HG03139 (cell line): ENCODE results near the gene RNU6-8.

Experiments
- ATAC-seq: cut with Tn5 transposase; IDR thresholded peaks from one replicate; pipeline ENCODE4 v1.9.1; 2021; ENCODE audit not compliant: unreplicated experiment

The RNU6-8 gene

DNA sequence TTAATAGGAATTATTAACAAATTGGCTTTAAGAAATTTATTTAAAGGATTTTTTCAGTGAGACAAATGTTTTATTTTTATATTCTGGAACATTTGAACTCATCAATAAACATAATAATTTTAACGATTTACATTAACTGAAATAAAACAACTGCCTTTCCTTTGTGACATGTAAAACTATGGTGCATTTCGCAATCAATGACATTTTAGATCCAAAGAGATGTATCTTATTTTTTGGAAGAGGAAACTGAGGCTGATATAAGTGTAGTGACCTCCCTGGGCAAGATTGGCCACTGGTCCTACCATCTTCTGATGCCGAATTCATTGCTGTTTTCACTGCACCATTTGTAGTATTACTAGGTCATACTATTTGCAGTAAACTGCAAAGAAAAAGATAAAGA lies 2.5 kb upstream of the RNU6-8 start:
- ATAC-seq = no peak

DNA sequence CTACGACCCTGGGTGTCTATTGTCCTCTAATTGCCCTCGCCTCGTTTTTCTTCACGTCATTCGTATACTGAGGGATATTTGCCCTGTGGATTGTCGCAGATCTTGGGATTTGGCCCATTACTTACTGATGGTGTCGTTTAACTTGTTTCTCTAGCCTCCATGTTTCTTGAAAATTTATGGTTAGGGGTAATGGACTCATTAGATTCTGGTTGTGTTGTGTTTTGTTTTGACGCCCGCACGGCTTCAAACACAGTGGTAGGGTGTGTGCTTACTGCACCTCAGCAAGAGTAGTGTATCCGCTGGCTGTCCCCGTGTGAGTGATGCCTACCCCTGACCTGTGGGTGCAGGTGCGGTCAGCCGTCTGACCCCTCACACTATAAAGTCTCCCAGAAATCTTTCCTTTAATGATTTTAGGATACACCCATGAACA lies 874 bp upstream of the RNU6-8 start:
- ATAC-seq = no peak

DNA sequence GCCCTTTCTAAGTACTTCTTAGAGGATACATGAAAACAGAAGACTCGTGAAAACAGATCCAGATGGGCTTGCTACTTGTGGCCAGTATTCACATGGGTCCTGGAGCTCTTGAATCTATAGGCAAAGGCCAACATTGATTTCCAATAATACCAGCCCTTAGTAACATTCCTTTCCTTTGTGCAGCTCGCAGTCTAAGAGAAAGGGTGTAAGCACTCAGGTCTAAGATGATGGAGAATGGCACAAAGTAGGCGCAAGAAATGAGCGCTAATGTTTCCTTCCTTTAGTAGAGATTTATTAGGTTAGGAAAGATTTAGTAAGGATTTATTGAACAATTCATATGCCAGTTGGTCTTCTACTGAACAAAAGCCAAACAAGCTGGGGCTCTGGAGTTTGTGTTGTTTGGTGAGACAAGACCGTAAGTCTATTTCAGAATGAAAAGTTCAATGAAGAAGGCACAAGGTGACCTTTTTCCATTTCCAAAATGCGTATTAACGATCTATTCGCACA lies 525 bp downstream of the RNU6-8 start:
- ATAC-seq = no peak

DNA sequence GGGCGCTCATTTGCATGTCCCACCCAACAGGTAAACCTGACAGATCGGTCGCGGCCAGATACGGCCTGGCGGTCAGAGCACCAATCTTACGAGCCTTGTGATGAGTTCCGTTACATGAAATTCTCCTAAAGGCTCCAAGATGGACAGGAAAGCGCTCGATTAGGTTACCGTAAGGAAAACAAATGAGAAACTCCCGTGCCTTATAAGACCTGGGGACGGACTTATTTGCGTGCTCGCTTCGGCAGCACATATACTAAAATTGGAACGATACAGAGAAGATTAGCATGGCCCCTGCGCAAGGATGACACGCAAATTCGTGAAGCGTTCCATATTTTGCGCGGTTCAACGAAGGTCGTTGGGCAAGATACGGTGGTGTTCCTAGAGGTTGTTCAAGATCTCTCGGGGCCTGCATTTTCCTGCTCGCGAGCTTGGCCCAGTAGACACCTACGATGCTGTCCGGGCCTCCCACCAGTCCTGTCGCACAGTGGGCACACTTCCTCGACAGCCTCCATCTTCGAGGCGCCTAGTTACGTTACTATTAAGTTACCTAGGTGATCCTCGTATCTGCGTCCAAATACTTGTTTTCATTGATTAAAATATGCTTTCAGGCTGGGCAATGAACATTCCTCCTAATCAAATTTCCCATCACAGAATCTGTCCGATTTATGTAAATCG lies 1.1 kb downstream of the RNU6-8 start, which contains the start of gene RNU6-7:
TSS of gene RNU6-7 (plus strand) at position 230 of the 675 bp plus-strand sequence.
- no peak for ATAC-seq

DNA sequence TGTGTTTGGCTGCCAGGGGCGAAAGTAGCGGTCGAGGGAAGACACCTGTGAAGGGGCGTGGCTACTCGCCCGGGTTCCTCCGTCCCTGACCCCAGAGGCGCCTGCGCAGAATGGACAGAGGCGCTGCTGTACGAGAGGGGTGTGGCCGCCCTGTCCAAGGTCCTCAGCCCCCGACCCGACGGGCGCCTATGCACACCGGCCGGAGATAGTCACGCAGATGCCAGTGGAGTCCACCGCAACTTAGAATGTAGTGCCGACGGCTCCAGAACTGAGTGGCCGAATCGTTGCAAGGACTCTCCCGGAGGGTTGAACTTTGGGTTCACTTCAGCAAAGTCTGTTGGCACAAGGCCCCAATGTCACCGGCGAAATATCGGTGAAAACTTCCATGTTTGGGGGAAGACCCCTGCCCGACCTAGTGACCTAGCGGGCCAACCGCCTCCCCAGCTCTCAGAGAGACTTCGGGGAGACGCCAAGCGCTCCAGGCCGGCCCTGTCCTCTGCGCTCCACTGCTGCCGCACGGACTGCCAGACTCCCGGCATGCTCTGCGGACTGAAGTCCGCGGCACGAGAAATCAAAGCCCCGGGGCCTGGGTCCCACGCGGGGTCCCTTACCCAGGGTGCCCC lies 1.8 kb downstream of the RNU6-8 start:
- ATAC-seq = peak; percentile 49

DNA sequence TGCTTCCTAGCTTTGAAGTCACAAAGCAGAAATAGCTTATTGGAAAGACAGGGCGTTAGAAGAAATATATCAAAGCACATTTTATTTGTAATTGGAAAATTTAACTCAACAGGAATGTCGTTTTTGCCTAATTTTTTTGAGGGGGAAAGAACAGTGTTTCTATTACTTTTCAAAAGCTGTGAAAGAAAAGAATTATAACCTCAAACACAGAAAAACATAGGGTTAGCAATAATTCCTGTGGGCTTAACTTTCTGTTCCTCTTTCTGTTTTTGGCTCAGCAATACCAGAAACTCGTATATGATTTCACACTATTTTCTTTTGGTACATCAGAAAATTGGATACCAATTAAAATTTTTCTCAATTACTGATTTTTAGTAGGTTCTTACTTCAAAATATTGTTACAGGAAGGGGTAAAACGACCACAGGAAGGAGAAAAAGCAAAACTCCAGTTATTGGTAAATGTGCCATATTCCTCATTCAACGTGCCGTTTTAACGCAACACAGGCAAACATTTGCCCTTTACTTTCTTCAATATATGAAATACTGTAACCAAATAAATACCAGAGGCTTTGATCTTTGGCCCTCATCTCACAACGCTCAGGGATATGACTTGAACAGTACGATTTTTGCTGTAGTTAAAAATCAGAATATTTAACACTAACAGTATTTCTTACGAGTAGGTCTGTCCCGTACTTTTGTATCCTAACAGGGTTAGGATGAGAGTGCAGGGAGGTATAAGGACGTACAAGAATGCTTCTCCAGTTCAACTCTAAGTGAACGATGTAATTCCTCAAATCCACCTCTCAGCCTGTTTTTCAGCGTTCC lies 2.5 kb downstream of the RNU6-8 start:
- no peak for ATAC-seq

DNA sequence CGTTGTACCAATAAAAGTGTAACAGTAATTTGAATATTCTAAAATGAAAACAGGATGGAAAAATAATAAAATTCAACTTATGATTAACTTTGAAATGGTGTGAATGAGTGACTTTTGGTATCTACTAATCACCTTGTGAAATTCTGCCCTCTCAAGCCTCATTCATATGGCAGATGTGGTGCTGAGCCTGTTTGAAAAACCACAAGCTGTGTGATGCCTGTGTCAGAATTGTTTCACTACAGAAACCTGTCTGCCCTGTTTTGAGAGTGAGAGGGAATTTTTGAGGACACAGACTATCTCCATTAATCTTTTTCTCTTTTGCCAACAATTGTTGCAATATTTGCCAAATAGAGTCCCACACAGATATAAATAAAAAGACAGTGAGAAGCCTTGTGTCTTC lies 5.2 kb downstream of the RNU6-8 start:
- ATAC-seq = peak; percentile 47

DNA sequence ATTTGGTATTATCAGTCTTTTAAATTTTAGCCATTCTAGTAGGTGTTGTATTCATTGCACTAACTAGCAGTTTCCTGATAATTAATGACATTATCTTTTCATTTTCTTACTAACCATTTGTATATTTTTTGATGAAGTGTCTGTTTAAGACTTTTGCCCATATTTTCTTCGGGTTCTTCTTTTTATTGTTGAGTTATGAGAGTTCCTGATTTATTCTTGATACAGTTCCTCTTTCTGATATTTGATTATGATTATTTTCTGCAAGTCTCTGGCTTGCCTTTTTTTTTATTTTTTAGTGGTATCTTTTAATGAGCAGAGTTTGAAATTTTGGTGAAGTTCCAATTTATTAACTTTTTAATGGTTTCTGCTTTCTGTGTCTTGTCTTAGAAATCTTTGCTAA lies 7.4 kb downstream of the RNU6-8 start:
- ATAC-seq = no peak

DNA sequence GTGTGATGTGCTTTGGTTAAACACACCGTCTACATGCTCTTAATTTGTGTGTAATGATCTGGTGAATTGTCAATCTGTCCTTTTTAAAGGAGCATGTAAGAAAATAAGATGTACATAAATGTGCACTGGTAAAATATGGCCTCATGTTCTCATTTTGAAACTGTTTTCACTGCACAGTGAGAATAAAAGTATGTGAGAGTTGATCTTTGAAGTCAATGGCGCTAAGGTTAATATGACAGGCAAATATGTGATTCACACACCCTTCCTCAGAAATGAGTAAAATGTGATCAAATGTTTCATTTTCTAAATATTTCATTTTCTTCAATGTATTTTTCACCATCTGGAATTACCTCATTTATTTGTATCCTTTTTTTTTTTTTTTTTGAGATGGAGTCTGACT lies 9.5 kb downstream of the RNU6-8 start:
- ATAC-seq = no peak

DNA sequence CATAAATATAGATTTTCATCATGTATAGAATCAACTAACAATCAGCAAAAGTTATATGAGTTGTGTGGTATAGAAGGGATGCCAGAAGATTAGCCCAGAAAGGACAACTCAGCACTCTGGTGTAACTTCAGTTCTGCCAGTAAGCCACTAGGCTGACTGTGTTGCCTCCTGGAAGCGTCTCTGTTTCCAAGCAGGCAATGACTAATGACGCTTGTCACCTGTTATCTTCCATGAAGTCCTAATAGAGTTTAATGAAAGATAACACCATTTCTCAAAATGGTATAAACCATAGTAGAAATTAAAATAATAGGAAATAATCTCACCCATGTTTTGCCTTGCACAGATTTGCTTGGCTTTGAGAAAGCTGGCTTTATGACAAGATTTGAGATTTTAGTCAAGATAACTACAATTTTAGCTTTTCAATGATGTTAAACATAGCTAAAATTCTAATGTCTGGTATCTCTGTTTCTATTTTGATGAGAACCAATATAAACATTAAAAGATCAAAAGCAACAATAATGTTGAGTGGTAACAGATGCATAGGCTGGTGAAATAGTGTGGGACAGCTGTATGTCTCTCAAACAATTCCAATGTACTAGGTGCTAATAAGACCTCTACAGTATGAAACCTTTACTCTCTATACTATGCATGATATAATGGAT lies 10.2 kb downstream of the RNU6-8 start:
- ATAC-seq = no peak

DNA sequence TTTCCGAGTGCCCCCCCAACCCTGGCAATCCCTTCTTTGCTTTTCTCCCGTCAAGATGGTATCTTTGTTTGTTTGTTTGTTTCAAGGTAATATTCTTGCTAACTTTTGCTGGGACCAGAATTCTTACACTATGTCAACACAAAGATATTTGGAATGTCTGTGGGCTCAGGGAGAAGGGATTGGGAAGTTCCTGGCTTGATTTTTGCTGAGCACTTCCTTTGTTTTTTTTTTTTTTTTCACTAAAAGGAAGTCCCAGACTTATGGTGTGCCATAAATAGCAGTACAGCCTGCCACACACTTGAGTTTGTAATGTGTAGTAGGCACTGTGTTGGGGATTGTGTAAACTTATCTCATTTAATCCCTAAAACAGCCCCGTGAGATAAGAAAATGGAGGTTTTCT lies 12.4 kb downstream of the RNU6-8 start:
- no peak for ATAC-seq

DNA sequence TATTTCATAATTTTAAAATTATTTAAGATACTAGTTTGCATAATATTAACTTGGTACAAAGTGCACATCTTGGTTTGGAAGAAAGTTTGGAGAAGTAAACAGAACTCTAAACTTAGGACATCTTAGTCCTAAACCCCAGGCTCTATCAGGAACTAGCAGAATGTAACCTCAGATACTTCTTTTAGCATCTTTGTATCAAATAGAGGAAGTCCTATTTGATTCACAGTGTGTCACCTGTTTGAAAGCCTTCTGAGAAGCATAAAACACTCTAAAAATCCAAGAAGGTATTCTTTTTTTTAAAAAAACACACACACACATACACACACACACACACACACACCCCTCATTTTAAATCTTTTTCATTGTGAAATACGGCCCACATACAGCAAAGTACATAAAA lies 13.3 kb downstream of the RNU6-8 start:
- ATAC-seq = no peak

DNA sequence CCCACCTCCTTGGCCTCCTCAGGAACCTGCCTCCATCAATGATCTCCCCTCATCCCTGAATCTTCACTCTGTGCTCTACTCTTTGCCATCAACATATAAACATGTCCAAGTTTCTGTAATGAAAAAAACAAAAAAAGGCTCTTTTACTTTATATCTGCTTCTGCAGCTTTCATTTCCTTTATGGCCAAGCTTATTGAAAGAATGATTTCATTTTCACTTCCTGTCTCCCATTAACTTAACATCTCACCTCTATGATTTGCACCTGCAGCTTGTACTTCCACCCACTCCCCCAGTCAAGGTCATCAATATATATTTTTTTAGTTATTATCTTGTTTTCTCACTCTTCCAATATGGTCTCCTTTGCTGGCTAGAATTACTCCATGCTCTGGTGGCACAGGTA lies 16.8 kb downstream of the RNU6-8 start:
- no peak for ATAC-seq

DNA sequence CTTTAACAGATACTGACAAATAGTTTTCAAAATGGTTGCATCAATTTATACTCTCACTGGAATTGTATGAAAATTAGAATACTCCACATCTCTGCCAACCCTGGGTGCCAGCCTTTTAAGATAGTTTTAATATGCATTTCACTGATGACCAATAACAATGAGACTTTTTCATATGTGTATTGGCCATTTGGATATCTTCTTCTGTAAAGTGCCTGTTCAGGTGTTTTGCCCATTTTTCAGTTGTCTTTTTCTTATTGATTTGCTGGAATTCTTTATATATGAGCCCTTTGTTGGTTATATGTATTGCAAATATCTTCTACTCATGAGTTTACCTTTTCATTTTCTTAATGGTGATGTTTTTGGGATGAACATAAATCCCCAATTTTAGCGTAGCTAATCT lies 18.0 kb downstream of the RNU6-8 start:
- ATAC-seq = no peak

DNA sequence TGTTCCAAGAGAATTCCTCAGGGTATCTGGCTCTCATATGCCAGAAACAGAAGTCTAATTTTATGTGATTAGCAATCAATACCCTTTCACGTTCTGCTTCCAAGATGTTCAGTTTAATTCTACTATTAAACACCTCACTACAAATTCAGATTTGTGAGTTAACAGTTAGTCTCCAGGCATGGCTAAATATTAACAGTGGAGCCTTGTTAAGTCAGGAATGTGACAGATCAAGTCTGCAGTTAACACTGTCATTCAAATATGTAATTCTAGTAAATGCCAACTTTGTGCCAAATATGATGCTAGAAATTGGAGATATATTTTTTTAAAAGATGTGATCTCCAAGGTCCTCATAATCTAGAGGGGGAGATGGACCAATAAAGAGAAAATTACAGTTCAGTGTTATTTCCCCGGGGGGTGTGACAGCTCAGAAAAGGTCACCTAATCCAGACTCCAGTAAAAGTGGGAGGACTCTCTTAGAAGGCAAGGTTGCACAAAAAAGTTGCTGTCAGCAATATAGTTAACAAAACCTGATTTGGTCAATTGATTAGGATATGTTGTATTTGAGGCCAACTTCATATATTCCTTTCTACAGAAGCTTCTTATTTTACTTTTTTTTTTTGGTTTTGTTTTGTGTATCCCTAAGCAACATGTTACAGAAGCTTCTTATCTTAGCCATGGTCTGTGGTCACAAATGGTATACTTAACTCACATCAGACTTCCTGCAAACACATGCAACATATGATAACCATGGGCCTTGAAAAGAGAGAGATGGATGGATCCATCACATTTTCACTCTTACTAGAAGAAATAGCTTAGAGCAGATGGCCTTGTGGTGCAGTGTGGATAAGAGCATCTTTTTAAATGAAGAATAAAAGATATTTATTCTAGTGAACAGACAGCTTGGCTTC lies 19.7 kb downstream of the RNU6-8 start:
- ATAC-seq = no peak

DNA sequence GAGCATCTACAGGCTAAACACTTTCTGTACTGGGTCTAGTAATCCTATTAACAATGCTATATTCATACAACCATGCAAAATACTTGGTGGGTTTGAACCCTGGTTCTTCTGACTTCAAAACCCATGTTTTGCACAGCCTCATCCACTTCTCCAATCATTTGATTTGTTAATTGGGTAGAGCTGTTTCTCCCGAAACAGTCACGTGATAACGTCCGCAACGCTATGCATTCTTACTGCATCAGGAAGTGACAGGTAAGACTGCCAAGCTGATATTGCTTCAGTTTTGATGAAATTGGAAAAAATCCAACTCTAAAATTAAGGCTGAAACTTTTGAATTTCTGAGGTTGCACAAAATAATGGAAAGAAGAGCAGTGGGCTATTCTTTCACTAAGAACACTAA lies 31.6 kb downstream of the RNU6-8 start:
- no peak for ATAC-seq

DNA sequence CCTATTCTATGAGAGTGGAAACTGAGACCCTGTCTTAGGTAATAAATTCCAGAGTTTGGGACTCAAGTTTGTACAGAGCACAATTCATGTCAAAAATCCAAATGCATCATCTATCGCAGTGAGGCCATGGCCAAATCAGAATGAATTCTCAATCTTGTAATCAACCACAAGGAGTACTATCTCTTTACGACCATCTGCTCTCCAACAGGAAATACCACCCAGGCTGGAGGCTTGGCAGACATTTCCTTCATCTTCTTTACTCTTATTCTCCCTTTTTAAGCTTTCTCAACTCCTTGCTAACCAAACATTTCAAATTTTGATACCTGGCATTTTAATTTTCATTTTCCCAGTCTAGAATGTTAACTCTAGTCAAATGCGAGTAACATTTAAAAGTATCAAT lies 33.9 kb downstream of the RNU6-8 start:
- ATAC-seq = no peak

DNA sequence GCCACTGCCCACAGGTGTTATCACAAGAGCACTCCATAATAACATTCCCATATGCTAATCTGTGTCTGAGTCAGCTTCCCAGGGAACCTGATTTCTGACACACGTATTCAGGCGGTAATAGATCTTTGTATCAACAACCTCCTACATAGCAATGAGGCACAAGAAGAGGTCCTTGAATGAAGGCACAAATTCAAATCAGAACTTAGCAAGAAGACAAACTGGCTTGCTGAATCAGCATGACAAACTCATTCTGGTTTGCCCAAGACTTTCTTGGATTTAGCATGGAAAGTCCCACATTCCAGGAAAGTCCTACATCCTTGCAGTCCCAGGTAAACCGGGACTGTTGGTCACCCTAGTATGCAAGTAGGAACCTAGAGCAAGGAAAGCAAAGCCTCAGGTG lies 35.2 kb downstream of the RNU6-8 start:
- ATAC-seq = no peak

DNA sequence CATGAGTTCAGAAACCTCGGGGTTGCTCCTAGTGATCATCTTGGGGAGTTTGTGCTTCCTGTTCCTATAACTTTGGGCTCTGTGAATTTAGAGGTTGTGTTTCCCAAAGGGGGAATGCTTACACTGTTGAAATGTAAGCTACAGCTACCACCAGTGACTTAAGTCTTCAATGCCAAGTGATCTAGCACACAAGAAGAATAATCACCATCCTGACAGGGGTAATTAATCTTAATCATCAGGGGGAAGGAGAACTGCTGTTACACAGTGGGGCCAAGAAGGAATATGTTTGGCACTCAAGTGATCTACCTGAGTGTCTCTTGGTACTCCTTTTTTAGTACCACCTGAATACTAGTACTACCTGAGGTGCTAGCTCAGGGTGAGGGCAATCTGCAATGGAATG lies 36.1 kb downstream of the RNU6-8 start:
- no peak for ATAC-seq

DNA sequence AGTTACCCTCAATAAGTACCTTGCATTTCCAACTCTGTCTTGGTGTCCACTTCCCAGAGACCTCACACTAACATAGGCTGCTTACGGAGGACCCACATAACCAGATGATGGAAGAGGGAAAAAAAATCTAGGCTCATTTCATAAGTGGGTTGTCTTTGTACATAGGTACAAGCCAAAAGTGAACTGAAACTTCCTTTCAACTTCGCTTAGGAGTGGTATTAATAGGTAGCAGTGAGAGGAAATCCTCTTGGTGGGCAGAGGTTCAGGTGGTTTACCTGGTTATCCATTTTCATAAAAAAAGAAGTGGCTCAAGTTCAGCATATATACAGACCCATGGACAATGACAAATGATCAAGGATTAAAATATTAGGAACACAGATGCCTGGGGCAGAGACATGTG lies 37.0 kb downstream of the RNU6-8 start:
- no peak for ATAC-seq
